GM13977 (cell line): ENCODE results near the gene TSC22D1.

Experiments
- DNase-seq: peaks from one replicate; pipeline ENCODE4 v3.0.0; 2012; ENCODE audit warnings: low spot score
- CTCF ChIP-seq: IDR thresholded peaks from 2 replicates; pipeline ENCODE4 v1.5.1; 2012; ENCODE audit warnings: mild to moderate bottlenecking, control low read depth; ENCODE audit not compliant: insufficient read depth; ENCODE audit errors: extremely low read depth, missing control alignments
- in situ Hi-C: fragments of 300-500 bp; cut with MboI; formaldehyde crosslinking; loops from one replicate; pipeline ENCODE4 v1.12.0; 2022; ENCODE audit warnings: low sequenced_read_pairs, low pct_unique_long_range_greater_than_20kb, mixed read lengths, inconsistent platforms; ENCODE audit not compliant: unreplicated experiment

Gene TSC22D1

GRCh38 chr13:44423824-44424223, 152.3 kb downstream of the TSC22D1 start:
- DNase-seq = no peak
- in situ Hi-C loops = no loop called here
- no peak for TF ChIP-seq CTCF

- in situ Hi-C loops = no loop called here
- no peak for DNase-seq
- TF ChIP-seq CTCF = no peak
These were observed 153.1 kb downstream of the TSC22D1 start for GRCh38 chr13:44422755-44423643.

GRCh38 chr13:44421853-44422525, 154.1 kb downstream of the TSC22D1 start:
- no peak for TF ChIP-seq CTCF
- no peak for DNase-seq
- in situ Hi-C loops = no loop called here

- no peak for DNase-seq
- in situ Hi-C loops = no loop called here
- TF ChIP-seq CTCF = no peak
These were observed 155.5 kb downstream of the TSC22D1 start for GRCh38 chr13:44420376-44421220.

GRCh38 chr13:44417876-44418275, 158.3 kb downstream of the TSC22D1 start:
- in situ Hi-C loops = no loop called here
- DNase-seq = no peak
- no peak for TF ChIP-seq CTCF

GRCh38 chr13:44417446-44417845, 158.7 kb downstream of the TSC22D1 start:
- in situ Hi-C loops = no loop called here
- DNase-seq = no peak
- TF ChIP-seq CTCF = no peak
